GM19351 (cell line): Measurements from ENCODE around the gene IMMP2L.

Experiments
- ATAC-seq: cut with Tn5 transposase; IDR thresholded peaks from one replicate; pipeline ENCODE4 v1.9.1; 2021; ENCODE audit warnings: mild to moderate bottlenecking, moderate library complexity; ENCODE audit not compliant: unreplicated experiment

Gene IMMP2L

DNA sequence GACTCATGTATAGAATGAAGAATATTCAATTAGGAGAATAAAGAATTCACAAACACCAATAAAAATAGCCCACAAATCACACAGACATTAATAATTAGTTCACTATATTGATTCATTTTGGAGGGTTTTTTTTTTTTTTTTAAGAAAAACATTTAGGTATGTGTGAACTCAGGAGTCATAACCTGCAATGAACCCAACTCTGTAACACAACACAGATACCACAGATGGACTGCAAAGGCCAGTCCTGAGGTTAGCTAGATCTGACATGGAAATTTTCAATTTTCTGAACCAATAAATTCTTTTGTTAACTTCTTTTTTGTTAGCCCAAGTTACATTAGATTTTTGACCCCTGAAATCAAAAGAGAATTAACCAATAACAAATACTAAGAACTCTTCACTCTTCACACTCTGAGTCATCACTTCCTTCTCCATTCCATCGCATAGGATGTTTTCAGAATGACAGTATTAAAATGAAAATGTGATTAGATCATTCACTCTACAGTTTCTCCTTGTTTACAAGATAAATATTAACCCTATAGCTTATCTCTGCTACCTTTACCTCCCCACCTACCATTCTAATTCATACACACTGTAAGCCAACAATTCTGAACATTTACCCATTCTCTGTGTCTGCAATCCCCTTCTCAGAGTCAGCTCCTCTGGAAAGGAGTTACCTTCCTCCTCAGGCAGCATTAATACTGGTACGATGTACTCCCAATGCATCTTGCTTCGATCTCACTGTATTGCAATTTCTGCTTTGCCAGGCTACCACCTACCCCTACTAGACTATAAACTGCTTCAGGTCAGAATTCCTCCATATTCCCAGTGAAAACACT, 329.8 kb downstream of the IMMP2L start:
- peak; percentile 91 for ATAC-seq

DNA sequence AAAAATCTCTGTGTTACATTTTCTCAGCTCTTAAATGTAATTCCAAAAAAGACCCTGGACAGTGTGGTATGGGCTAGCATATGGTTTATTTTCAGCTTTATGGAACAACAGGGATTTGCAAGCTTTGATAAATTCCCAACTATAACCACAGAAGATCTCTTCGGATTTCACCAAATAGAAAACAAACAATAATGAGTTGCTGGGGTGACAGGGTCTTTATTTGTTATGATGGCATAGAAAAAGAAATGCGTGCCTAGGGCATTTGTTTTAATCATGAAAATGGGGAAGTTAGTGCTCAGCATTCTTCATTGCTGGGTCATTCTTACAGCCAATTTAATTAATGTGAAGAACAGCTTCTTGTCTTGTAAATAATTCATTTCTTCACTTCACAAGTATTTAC, 332.4 kb downstream of the IMMP2L start:
- no peak for ATAC-seq

- ATAC-seq, result no peak
Observed at GRCh38 chr7:111229181-111229740, 333.0 kb downstream of the IMMP2L start.

- no peak for ATAC-seq
Observed at GRCh38 chr7:111228437-111228836, 333.9 kb downstream of the IMMP2L start.

GRCh38 chr7:111226800-111227199, 335.5 kb downstream of the IMMP2L start:
- ATAC-seq, result no peak

DNA sequence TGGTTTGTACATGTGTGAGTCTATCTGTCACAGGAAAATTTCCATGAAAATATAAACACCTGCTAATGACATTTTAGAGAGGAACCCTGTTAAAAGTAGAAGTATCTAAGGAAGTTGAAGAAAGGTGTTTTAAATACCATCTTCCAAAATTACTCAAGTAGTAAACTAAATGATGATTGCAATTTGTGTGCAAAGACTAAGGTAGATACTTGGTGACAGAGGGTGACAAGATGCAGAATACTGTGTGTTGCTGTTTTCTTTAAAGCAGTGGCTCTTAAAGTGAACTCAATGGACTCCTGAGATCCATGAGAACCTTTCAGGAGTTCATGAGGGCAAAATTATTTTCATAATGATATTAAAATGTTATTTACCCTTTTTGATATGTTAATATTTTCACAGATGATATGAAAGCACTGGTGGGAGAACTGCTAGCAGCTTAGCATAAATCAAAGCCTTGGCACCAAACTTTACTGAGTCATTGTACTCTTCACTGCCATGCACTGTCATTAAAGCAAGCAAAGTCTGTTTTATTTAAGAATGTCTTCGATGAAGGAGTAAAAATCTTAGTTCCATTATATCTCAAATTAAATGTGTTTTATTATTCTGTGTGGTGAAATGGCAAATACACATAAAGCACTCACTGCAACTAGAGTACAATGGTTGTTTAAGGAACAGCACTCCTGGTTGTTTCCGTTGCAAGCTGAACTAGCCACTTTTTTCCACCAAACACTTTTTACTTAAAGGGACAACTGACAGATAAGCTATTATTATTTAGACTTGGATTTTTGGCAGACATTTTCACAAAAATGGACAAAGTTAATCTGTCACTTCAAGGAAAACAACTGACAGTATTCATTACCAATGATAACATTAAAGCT, 337.7 kb downstream of the IMMP2L start:
- ATAC-seq, result no peak

DNA sequence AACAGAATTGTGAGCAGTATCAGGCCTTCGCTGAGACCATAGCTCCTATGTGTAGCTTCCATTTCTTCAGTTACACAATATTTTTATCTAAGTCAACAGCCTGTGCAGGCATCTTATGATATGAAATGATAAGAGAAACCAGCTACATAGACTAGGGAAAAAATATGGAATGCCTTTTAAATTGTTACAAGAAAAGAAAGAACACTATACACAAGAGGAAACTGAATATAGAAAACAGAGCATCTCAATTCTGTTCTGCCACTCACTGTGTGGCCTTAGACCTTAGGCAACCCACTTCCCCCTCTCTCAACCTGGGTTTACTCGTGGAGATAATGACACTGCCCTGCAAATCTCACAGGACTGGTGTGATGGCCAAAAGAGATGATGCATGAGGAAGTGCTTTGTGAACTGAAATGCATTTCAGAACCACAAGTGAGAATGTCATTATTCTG, 338.5 kb downstream of the IMMP2L start:
- peak; percentile 81 for ATAC-seq

GRCh38 chr7:111215550-111215949, 346.7 kb downstream of the IMMP2L start:
- ATAC-seq, result no peak

GRCh38 chr7:111212857-111213523, 349.3 kb downstream of the IMMP2L start:
- no peak for ATAC-seq

DNA sequence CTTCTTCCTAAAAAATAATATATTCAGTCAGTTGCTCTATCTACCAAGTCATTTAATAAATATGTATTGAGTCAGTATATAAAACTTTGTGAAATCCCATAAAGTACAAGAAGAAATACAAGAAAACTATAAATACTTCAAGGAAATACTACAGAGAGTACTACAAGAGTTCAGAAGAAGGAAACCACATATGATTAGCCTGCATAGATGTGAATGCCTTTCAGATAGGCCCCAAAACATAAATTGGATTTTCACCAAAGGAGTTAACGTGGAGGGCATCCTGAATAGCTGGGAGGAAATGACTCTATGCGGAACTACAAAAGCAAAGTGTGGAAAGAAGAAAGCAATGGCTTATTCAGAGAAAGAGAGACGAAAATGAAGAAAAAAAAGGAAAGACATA, 351.3 kb downstream of the IMMP2L start:
- ATAC-seq, result no peak

GRCh38 chr7:111210043-111210442, 352.2 kb downstream of the IMMP2L start:
- no peak for ATAC-seq

DNA sequence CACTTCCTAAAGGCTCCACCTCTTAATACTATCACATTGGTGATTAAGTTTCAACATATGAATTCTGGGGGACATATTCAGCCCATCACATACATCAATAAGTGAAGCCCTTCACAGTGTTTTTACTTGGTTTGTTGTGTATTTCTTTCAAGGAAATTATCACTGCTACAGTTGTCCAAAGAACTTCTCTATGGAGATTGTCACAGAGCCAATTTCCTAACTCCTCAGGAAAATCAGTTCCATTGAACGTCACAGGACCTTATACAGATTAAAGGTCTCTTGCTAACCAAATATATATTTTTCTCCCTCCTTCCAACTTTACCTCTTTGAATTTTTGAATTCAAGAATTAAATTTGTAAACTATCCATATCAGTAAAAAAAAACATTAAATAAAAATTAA, 357.0 kb downstream of the IMMP2L start:
- no peak for ATAC-seq

DNA sequence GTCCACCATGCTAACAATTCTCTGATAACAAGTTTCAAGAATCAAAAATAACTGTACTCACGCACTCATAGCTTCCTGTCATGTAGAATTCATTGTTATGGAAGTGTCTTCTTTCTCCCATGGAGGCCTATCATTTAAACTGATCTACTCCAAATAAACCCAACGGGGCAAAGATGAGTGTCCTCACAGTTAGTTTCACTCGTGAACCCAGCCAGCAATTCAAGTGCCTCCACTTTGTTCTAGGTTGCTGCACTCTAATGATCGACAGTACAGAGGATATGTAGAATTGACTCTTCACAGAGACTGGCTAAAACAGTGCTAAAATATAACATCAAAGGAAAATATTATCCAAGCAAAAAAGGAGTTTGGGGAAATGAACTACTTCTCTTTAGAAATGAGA, 360.0 kb downstream of the IMMP2L start:
- no peak for ATAC-seq

GRCh38 chr7:111199643-111200042, 362.6 kb downstream of the IMMP2L start:
- ATAC-seq, result no peak

DNA sequence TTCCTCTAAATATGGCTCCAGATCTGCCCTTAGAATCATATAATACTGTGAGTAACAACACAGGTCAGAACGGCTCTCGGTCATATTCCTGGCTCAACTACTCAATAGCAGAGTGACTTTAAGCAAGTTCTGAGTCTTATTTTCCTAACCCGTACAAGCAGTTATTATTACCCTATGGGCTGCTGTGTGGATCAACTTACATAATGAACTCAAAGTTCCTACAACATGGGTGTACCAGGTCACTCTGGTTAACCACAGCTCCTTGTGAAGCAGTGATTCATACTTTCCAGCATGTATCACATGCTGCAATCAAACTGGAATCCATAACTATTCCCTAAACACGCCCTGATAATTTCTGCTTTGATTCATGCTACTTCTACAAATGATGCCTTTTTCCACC, 364.0 kb downstream of the IMMP2L start:
- no peak for ATAC-seq

GRCh38 chr7:111196655-111197054, 365.6 kb downstream of the IMMP2L start:
- ATAC-seq, result no peak

- ATAC-seq, result no peak
Observed at GRCh38 chr7:111192614-111193413, 369.5 kb downstream of the IMMP2L start.

DNA sequence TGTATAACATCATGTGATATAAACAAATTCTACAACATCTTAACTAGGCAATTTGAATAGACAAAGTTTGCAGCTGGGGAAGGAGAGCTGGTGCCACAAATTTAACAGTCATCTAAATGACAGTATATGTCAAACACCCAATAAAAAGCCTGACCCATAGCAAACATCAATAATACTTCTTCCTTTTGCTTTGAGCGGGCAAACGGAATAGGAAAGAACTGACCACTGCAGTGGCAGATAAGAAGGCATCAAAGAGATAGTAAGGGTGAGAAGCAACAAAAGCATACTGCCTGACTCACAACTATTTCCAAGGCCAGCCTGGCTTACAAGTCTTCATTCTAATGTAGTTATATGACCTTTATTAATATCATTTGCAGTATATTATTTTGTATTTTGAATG, 371.5 kb downstream of the IMMP2L start:
- ATAC-seq, result no peak

DNA sequence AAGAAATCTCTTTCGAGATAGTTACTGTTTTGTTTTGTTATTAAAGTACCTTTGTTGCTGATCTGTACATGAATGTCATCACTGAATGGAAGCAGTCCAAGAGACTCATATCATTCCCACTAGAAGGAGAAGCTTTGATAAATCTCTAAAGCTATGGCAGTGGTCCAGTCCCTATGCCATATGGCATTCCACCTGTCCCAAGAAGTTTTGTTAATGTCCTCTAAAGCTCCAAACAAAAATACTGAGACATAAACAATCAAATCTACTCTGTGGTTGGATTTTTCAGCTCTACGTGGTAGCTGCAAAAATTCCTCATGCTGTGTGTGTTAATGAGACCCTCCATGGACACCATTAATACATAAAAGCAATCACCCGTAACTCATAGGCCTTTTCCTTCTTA, 377.3 kb downstream of the IMMP2L start:
- no peak for ATAC-seq

GRCh38 chr7:111183321-111183720, 379.0 kb downstream of the IMMP2L start:
- no peak for ATAC-seq
